PC-9 (cell line): Measurements from ENCODE around the gene NR6A1. TPM values are rescaled to one million over a fixed set of nuclear protein-coding genes. Genes with fewer than 3 reads are reported as not detected.
A peak's percentile ranks its signal among the peaks of the same experiment; 100 is the strongest.

ENCODE experiments used
- BruUV-seq: library from RNA; stranded (reverse); fragments of 400-500 nt; replicated peaks from 2 replicates; lab custom pipeline; 2021; lab: Mats Ljungman, UMichigan
- CTCF ChIA-PET: fragments of 300-600 bp; sonication (Branson Sonifier 250); formaldehyde crosslinking; loops from one replicate; lab custom pipeline; 2022; ENCODE audit warnings: antibody characterized with exemption; lab: Charles Lee
- POLR2A ChIA-PET: fragments of 300-600 bp; sonication (Branson Sonifier 250); formaldehyde crosslinking; loops from one replicate; lab custom pipeline; 2022; ENCODE audit warnings: antibody characterized with exemption; ENCODE audit not compliant: unreplicated experiment; lab: Charles Lee
- DNase-seq, 2 experiments: peaks; one replicate each; pipeline versions ENCODE4 v3.0.0 to v3.0.0-alpha.2; 2015 to 2022; ENCODE audit warnings: mixed read lengths in 1 of 2
- H2AFZ ChIP-seq: fragments of 200-600 bp; sonication (generic); 2 replicates; pipeline ENCODE4 v1.8.1; 2017; ENCODE audit warnings: antibody characterized with exemption
- H3F3A ChIP-seq: fragments of 200-600 bp; sonication (generic); 2 replicates; pipeline ENCODE4 v1.8.1; 2017; ENCODE audit warnings: antibody characterized with exemption, mild to moderate bottlenecking, low read depth; ENCODE audit not compliant: insufficient read depth
- H3K27ac ChIP-seq: fragments of 200-600 bp; sonication (generic); 2 replicates; pipeline ENCODE4 v1.6.1; 2016; ENCODE audit warnings: mixed run types
- H3K27me3 ChIP-seq: fragments of 200-600 bp; sonication (generic); 2 replicates; pipeline ENCODE4 v1.6.1; 2016; ENCODE audit warnings: low read depth, mixed run types; ENCODE audit not compliant: insufficient read depth
- H3K36me3 ChIP-seq: fragments of 200-600 bp; sonication (generic); 2 replicates; pipeline ENCODE4 v1.6.1; 2016; ENCODE audit warnings: low read depth, mixed run types
- H3K4me1 ChIP-seq: fragments of 200-600 bp; sonication (generic); replicated peaks from 2 replicates; pipeline ENCODE4 v1.6.1; 2016; ENCODE audit warnings: mixed run types; ENCODE audit not compliant: insufficient read depth
- H3K4me2 ChIP-seq: fragments of 200-600 bp; sonication (generic); 2 replicates; pipeline ENCODE4 v1.6.1; 2017; ENCODE audit warnings: mixed run types
- H3K4me3 ChIP-seq: fragments of 200-600 bp; sonication (generic); 2 replicates; pipeline ENCODE4 v1.6.1; 2016; ENCODE audit warnings: mixed run types
- H3K79me2 ChIP-seq: fragments of 200-600 bp; sonication (generic); 2 replicates; pipeline ENCODE4 v1.6.1; 2017; ENCODE audit warnings: low read depth, mixed run types
- H3K9me2 ChIP-seq: fragments of 200-600 bp; sonication (generic); 2 replicates; pipeline ENCODE4 v1.8.1; 2017; ENCODE audit warnings: mild to moderate bottlenecking; ENCODE audit not compliant: insufficient read depth
- H3K9me3 ChIP-seq: fragments of 200-600 bp; sonication (generic); 2 replicates; pipeline ENCODE4 v1.8.1; 2016; ENCODE audit warnings: low read depth; ENCODE audit not compliant: insufficient read depth
- H4K20me1 ChIP-seq: fragments of 200-600 bp; sonication (generic); 2 replicates; pipeline ENCODE4 v1.8.1; 2017; ENCODE audit not compliant: insufficient read depth
- CTCF ChIP-seq: fragments of 200-600 bp; sonication (generic); conservative IDR thresholded peaks from 2 replicates; pipeline ENCODE4 v1.6.1; 2017; ENCODE audit warnings: mixed run types, antibody characterized with exemption, mild to moderate bottlenecking, moderate library complexity
- EZH2 ChIP-seq: fragments of 200-600 bp; sonication (generic); IDR thresholded peaks from 2 replicates; pipeline ENCODE4 v1.8.0; 2017; ENCODE audit warnings: antibody characterized with exemption, low read depth
- intact Hi-C: fragments of 100-400 bp; cut with micrococcal nuclease; formaldehyde crosslinking; loops from one replicate; pipeline ENCODE4 v1.10.0; 2022; ENCODE audit not compliant: unreplicated experiment
- total RNA-seq: library from RNA; stranded (reverse); gene quantifications from 2 replicates; pipeline ENCODE4 v1.2.3, GENCODE V29; 2021

Gene NR6A1
- total RNA-seq, 1 experiment from 2014 or later, result 13.0 TPM

DNA sequence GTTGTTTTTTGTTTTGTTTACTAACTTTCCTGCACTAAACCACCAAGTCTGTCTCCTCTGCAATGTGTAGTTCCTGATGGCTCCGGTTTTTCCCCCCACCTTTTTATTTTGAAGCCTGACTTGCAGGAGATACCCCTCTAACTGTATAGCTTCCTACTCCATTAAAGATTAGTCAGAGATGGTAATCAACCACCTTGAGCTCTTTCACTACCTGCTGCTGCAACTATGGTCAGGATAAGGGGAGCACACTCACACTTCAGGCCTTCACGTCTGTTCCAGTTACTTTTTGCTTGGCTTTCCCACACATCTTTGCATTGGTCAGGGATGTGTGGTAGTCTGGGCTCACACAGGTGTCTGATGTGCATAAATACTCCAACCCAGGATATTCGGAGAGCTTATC is 63.4 kb downstream of the NR6A1 start:
- POLR2A ChIA-PET, result interaction anchor here (0.8 to 0.9 kb wide), 2 partner anchors 48 to 156 kb away, joined by 5 to 14 read pairs; no protein-coding TSS in a partner anchor
- TF ChIP-seq EZH2, result no peak
- no peak for TF ChIP-seq CTCF
- no peak overlapping the region for H2AFZ ChIP-seq

DNA sequence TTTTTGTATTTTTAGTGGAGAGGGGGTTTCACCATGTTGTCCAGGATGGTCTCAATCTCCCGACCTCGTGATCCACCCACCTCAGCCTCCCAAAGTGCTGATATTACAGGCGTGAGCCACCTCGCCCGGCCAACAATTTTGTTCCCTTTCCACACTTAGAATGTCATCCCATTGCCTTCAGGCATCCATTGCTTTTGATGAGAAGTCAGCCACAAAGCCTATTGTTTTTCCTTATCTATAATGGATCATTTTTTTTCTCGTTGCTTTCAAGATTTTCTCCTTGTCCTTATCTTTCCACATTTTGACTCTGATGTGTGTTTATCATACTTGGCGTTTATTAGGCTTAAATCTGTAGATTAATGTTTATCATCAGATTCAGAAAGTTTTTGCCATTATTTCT is 64.4 kb downstream of the NR6A1 start:
- Histone ChIP-seq H3K79me2 (peaks cover 44% of the 10 kb centered on the region), H3K4me3 (no peak overlapping the region), H3K9me3 (peaks cover 9% of the 10 kb centered on the region; the same call in 1 of the 2 replicates), H3F3A (peaks cover 11% of the 10 kb centered on the region; the same call in 1 of the 2 replicates), H4K20me1 (no peaks in the 10 kb centered on the region), H3K4me2 (no peak overlapping the region), H3K27me3 (no peaks in the 10 kb centered on the region), H3K4me1 (peaks cover 35% of the 10 kb centered on the region), H3K9me2 (no peaks in the 10 kb centered on the region), H3K36me3 (peaks cover 10% of the 10 kb centered on the region; the same call in 1 of the 2 replicates), H2AFZ (no peak overlapping the region), H3K27ac (no peak overlapping the region)
- no TSS peak for BruUV-seq
- POLR2A ChIA-PET, result no interaction called here
- DNase-seq, result no peak
- CTCF ChIA-PET, result no interaction called here
- intact Hi-C loops, result no loop called here
- TF ChIP-seq CTCF (no peak), EZH2 (no peak)

More for the DNA sequence above, 63.4 kb downstream of the NR6A1 start:
- peak in 1 of 2 experiments; percentile 72 for DNase-seq
- Histone ChIP-seq H3K9me3 (peaks cover 9% of the 10 kb centered on the region; the same call in 1 of the 2 replicates), H3F3A (peaks cover 17% of the 10 kb centered on the region; the same call in 1 of the 2 replicates), H4K20me1 (no peaks in the 10 kb centered on the region), H3K9me2 (no peaks in the 10 kb centered on the region), H3K4me3 (no peak overlapping the region), H3K4me1 (peaks cover 36% of the 10 kb centered on the region), H3K79me2 (peaks cover 44% of the 10 kb centered on the region), H3K36me3 (peaks cover 10% of the 10 kb centered on the region; the same call in 1 of the 2 replicates), H3K27me3 (no peaks in the 10 kb centered on the region), H3K27ac (peak overlapping the region; percentile 57), H3K4me2 (peak overlapping the region; percentile 23)
- intact Hi-C loops, result no loop called here
- CTCF ChIA-PET, result interaction anchor here (0.7 to 2.1 kb wide), 3 partner anchors 90 to 207 kb away, joined by 4 to 10 read pairs (median 6); no protein-coding TSS in a partner anchor
- no TSS peak for BruUV-seq

DNA sequence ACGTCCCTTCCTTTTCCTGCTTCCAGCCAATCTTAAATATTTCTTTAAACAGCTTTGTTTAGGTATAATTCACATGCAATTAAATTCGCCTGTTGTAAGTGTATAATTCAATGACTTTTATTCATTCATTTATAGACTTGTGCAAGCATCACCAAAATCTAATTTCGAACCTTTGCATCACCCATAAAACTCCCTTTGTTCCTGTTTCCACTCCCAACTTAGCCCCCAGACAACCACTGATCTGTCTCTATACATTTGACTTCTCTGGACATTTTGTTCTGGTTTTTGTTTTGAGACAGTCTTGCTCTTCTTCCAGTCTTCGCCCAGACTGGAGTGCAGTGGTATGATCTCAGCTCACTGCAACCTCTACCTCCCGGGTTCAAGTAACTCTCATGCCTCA is 71.5 kb downstream of the NR6A1 start:
- H3K27ac ChIP-seq, result no peak overlapping the region
- CTCF ChIA-PET, result no interaction called here
- TF ChIP-seq CTCF (no peak), EZH2 (no peak)
- H3F3A ChIP-seq, result peaks cover 44% of the 10 kb centered on the region
- peaks cover 40% of the 10 kb centered on the region for H3K4me1 ChIP-seq
- H3K4me2 ChIP-seq, result no peak overlapping the region
- no peak for DNase-seq
- H2AFZ ChIP-seq, result no peak overlapping the region
- no peaks in the 10 kb centered on the region for H4K20me1 ChIP-seq
- BruUV-seq, result no TSS peak
- intact Hi-C loops, result no loop called here
- H3K4me3 ChIP-seq, result no peak overlapping the region
- H3K9me3 ChIP-seq, result no peaks in the 10 kb centered on the region
- H3K79me2 ChIP-seq, result peaks cover 34% of the 10 kb centered on the region; the same call in 1 of the 2 replicates
- H3K27me3 ChIP-seq, result no peaks in the 10 kb centered on the region
- POLR2A ChIA-PET, result interaction anchor here (0.7 kb wide), 1 partner anchor 50 kb away, joined by 3 read pairs; no protein-coding TSS in a partner anchor
- H3K36me3 ChIP-seq, result 0 out of 2 replicates have a peak, but pooled peaks cover 15% of the 10 kb centered on the region
- no peaks in the 10 kb centered on the region for H3K9me2 ChIP-seq
